Epithelial cell of umbilical artery (primary cell): ENCODE measurements around the gene SSX1. TPM values are rescaled to one million over a fixed set of nuclear protein-coding genes. Genes with fewer than 3 reads are reported as not detected.

ENCODE experiments used
- total RNA-seq: library from RNA; depleted of rRNA; stranded (reverse); fragments of >200 nt; gene quantifications from 2 replicates; pipeline ENCODE4 v1.2.3, GENCODE V29; 2014

The SSX1 gene, protein sequence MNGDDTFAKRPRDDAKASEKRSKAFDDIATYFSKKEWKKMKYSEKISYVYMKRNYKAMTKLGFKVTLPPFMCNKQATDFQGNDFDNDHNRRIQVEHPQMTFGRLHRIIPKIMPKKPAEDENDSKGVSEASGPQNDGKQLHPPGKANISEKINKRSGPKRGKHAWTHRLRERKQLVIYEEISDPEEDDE
- not detected in 2 replicates for total RNA-seq

DNA sequence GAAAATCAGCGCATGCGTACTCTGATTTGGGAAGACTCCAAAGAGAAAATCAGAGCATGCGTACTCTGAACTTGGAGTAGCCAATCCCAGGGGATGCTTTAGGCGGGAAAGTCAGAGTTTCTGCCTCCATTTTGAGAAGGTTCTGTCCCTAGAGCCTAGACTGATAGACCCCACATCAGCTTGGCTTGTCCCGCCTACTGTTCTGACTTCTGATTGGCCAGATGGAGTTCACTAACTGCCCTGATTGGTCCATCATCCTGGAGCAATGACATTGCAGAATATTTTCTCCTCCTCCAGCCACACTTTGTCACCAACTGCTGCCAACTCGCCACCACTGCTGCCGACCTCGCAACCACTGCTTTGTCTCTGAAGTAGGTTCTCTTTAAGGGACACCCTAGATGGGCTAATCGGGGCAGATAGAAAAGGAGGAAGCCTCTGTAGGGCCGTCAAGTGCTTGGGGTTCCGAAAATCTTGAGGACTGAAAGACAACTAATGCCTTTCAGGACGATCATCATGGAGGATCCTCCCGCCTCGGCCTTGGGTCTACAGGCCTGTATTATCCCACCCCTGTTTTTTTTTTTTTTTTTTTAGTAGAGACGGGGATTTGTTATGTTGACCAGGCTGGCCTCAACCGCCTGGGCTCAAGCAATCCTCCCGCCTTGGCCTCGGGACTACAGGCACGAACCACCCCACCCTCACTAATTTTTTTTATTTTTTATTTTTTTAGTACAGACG lies at the start of gene SSX1:
SSX1 (plus strand) TSS at position 331 of the 735 bp plus-strand sequence. CDS start 1,850 bp downstream, outside the sequence.

Other genes starting within 250 kb of the SSX1 start
- gene SPACA5, start 248.4 kb upstream of the SSX1 start, total RNA-seq, result not detected in 2 replicates
- 0.65 and 0.91 TPM in 2 replicates for gene ZNF630, start 183.8 kb upstream of the SSX1 start, total RNA-seq
- not detected in 2 replicates for gene SPACA5B, start 124.8 kb upstream of the SSX1 start, total RNA-seq
- gene SSX5, start 58.6 kb upstream of the SSX1 start, total RNA-seq, result not detected in 2 replicates
- gene SSX3, start 101.3 kb downstream of the SSX1 start, total RNA-seq, result not detected in 2 replicates
- not detected in 2 replicates for gene SSX4, start 128.1 kb downstream of the SSX1 start, total RNA-seq
- gene SSX4B, start 156.6 kb downstream of the SSX1 start, total RNA-seq, result not detected in 2 replicates
- 25.1 and 27.3 TPM in 2 replicates for gene SLC38A5, start 214.9 kb downstream of the SSX1 start, total RNA-seq
- 59.4 and 79.8 TPM in 2 replicates for gene FTSJ1, start 220.8 kb downstream of the SSX1 start, total RNA-seq